Kidney (tissue), 22 donors: ENCODE measurements around the gene RSPO3. TPM values are rescaled to one million over a fixed set of nuclear protein-coding genes. Genes with fewer than 3 reads are reported as not detected.

ENCODE experiments used
- DNase-seq, 5 donors: peaks; one replicate each; pipeline ENCODE4 v3.0.0-alpha.2; 2013 to 2020
- FAIRE-seq: peaks from 2 replicates; lab custom pipeline; 2012; peaks lifted over from hg19 to GRCh38; lab: Jason Lieb, UNC
- H3K27ac ChIP-seq, 2 donors: one replicate each; pipeline ENCODE4 v1.7.0; 2013; ENCODE audit warnings: low read depth in 2 of 2, low read length in 2 of 2, inconsistent platforms in 1 of 2
- H3K27me3 ChIP-seq: one replicate; pipeline ENCODE4 v1.7.1; 2013; ENCODE audit warnings: low read length, inconsistent platforms; ENCODE audit not compliant: control insufficient read depth, insufficient read depth
- H3K36me3 ChIP-seq, 3 donors: one replicate each; pipeline versions ENCODE4 v1.7.0 to v1.7.1; 2013; ENCODE audit warnings: low read length in 3 of 3, control low read depth in 1 of 3, inconsistent platforms in 1 of 3; ENCODE audit not compliant: insufficient read depth in 3 of 3, control insufficient read depth in 2 of 3
- H3K4me1 ChIP-seq, 3 donors: one replicate each; pipeline versions ENCODE4 v1.7.0 to v1.7.1; 2013; ENCODE audit warnings: low read length in 3 of 3, inconsistent platforms in 1 of 3, low read depth in 1 of 3; ENCODE audit not compliant: control insufficient read depth in 2 of 3, insufficient read depth in 2 of 3
- H3K4me3 ChIP-seq, 3 donors: one replicate each; pipeline versions ENCODE4 v1.7.0 to v1.8.1; 2013; ENCODE audit warnings: low read length in 3 of 3, control low read depth in 1 of 3, inconsistent platforms in 1 of 3
- H3K9ac ChIP-seq, 3 donors: one replicate each; pipeline versions ENCODE4 v1.7.0 to v1.7.1; 2013; ENCODE audit warnings: low read length in 3 of 3, control low read depth in 1 of 3, inconsistent platforms in 1 of 3
- H3K9me3 ChIP-seq, 3 donors: one replicate each; pipeline versions ENCODE4 v1.7.0 to v1.7.1; 2013; ENCODE audit warnings: low read length in 3 of 3, control low read depth in 1 of 3, inconsistent platforms in 1 of 3; ENCODE audit not compliant: control insufficient read depth in 2 of 3, insufficient read depth in 1 of 3
- intact Hi-C: fragments of 100-400 bp; cut with DNase I; formaldehyde crosslinking; loops from one replicate; pipeline ENCODE4 v1.11.1; 2022
- long read RNA-seq, 10 donors: library from polyadenylated mRNA in 1 of 10; unstranded in 1 of 10; transcript quantifications; one replicate each; pipeline ENCODE4 v2.0.0 and lab custom pipeline, GENCODE V29; 2021 to 2026
- polyA plus RNA-seq: library from polyadenylated mRNA; stranded (reverse); fragments of 350-450 nt; fragmentation: Illumina TruSeq; extraction: RNeasy Lipid Tissue Mini Kit (QIAGEN cat#74804); gene quantifications from one replicate; pipeline ENCODE4 v1.2.3, GENCODE V29; 2014; ENCODE audit warnings: low read depth, low replicate concordance; ENCODE audit not compliant: insufficient read depth
- total RNA-seq: library from RNA; stranded (reverse); fragmentation: NEBNext Ultra II Directional; extraction: Animal tissue kit (Norgen Biotek cat#: 25700); gene quantifications from one replicate; pipeline ENCODE4 v1.2.1, GENCODE V29; 2021
- TF ChIP-seq, protein P1 (sequence below): IDR thresholded peaks from 3 replicates; pipeline ENCODE4 v1.5.1; 2012; ENCODE audit warnings: mild to moderate bottlenecking, moderate library complexity, borderline replicate concordance; ENCODE audit not compliant: insufficient read depth; ENCODE audit errors: extremely low read depth
- donor health status: control.
- donor health status: control.
- donor health status: control.
- donor health status: control.
- donor health status: control.
- donor health status: DM: yes; HTN: yes; CAD: no.
- donor health status: Normal renal cell carcinoma (clear cell type).

The RSPO3 gene, protein sequence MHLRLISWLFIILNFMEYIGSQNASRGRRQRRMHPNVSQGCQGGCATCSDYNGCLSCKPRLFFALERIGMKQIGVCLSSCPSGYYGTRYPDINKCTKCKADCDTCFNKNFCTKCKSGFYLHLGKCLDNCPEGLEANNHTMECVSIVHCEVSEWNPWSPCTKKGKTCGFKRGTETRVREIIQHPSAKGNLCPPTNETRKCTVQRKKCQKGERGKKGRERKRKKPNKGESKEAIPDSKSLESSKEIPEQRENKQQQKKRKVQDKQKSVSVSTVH
- total RNA-seq (8.9 TPM), polyA plus RNA-seq (1.2 TPM)
- long read RNA-seq, donor 1, transcript RSPO3-201 (5 exons, 2,697 nt): major isoform, 6 of 6 reads
- long read RNA-seq, donor 1, partial matches to known transcripts: 0 of 6 reads
- long read RNA-seq, donor 1, other reads (novel, unspliced or antisense): 0 of 6 reads
- long read RNA-seq, donor 2, partial matches to known transcripts: 0 of 4 reads
- long read RNA-seq, donor 2, other reads (novel, unspliced or antisense): 0 of 4 reads
- long read RNA-seq, donor 3: 0 reads
- long read RNA-seq, donor 4, partial matches to known transcripts: 0 of 2 reads
- long read RNA-seq, donor 4, other reads (novel, unspliced or antisense): 0 of 2 reads
- long read RNA-seq, donor 5: 0 reads
- long read RNA-seq, donor 6, partial matches to known transcripts: 0 of 2 reads
- long read RNA-seq, donor 6, other reads (novel, unspliced or antisense): 0 of 2 reads
- long read RNA-seq, donor 7, transcript RSPO3-201 (5 exons, 2,697 nt): major isoform, 7 of 16 reads
- long read RNA-seq, donor 7, partial matches to known transcripts: 6 of 16 reads
- long read RNA-seq, donor 7, other reads (novel, unspliced or antisense): 3 of 16 reads
- long read RNA-seq, donor 8, partial matches to known transcripts: 0 of 3 reads
- long read RNA-seq, donor 8, other reads (novel, unspliced or antisense): 0 of 3 reads
- long read RNA-seq, donor 9, partial matches to known transcripts: 0 of 2 reads
- long read RNA-seq, donor 9, other reads (novel, unspliced or antisense): 0 of 2 reads
- long read RNA-seq, donor 10, partial matches to known transcripts: 0 of 3 reads
- long read RNA-seq, donor 10, other reads (novel, unspliced or antisense): 0 of 3 reads

DNA sequence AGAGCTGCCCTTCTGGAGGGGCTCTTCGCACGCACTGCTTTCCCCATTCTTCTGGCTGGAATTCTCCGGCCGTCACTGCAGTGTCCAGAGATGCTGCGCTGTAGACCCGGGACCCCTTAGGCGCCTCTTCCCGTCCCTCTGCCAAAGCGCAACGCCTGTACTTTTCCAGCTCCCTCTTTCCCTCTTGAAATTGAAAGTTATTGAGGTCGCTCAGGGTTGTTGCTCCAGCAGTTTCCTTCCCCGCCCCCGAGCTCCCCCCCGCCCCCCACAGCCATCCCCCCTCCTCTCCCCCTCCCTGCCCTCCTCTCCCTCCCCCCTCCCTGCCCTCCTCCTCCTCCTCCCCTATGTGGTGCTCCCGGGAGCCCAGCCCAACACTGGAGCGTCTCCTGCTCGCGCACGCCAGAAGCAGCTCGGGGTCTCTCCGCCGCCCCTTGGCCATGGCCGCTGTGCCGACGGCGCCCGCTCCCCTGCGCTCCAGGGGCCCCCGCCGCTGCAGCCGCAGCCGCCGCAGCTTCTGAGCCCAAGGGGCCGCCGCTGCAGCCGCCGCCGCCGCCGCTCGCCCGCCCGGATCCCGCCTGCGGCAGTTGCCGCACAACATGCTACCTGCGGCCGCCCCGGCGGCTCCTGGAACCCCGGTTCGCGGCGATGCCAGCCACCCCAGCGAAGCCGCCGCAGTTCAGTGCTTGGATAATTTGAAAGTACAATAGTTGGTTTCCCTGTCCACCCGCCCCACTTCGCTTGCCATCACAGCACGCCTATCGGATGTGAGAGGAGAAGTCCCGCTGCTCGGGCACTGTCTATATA, at the start of gene RSPO3:
TSS of gene RSPO3 (plus strand) at position 374 of the 804 bp plus-strand sequence. CDS start 522 bp downstream, outside the sequence.
- Histone ChIP-seq H3K4me1 (peaks cover 0 to 17% (median 6%) of the 10 kb centered on the region in 3 donors), H3K4me3 (peak within 1 kb of the TSS; percentile 50 to 64 (median 52)), H3K9me3 (no peaks in the 10 kb centered on the region), H3K27ac (no peak within 1 kb of the TSS), H3K36me3 (no peaks in the 10 kb centered on the region), H3K9ac (peak within 1 kb of the TSS in 1 of 3 donors; percentile 47), H3K27me3 (peaks cover 8% of the 10 kb centered on the region)
- intact Hi-C loops: no loop called here
- no peak for FAIRE-seq
- peak; percentile 75 to 86 (median 80) for DNase-seq
- TF ChIP-seq, protein P1, sequence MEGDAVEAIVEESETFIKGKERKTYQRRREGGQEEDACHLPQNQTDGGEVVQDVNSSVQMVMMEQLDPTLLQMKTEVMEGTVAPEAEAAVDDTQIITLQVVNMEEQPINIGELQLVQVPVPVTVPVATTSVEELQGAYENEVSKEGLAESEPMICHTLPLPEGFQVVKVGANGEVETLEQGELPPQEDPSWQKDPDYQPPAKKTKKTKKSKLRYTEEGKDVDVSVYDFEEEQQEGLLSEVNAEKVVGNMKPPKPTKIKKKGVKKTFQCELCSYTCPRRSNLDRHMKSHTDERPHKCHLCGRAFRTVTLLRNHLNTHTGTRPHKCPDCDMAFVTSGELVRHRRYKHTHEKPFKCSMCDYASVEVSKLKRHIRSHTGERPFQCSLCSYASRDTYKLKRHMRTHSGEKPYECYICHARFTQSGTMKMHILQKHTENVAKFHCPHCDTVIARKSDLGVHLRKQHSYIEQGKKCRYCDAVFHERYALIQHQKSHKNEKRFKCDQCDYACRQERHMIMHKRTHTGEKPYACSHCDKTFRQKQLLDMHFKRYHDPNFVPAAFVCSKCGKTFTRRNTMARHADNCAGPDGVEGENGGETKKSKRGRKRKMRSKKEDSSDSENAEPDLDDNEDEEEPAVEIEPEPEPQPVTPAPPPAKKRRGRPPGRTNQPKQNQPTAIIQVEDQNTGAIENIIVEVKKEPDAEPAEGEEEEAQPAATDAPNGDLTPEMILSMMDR: no peak

DNA sequence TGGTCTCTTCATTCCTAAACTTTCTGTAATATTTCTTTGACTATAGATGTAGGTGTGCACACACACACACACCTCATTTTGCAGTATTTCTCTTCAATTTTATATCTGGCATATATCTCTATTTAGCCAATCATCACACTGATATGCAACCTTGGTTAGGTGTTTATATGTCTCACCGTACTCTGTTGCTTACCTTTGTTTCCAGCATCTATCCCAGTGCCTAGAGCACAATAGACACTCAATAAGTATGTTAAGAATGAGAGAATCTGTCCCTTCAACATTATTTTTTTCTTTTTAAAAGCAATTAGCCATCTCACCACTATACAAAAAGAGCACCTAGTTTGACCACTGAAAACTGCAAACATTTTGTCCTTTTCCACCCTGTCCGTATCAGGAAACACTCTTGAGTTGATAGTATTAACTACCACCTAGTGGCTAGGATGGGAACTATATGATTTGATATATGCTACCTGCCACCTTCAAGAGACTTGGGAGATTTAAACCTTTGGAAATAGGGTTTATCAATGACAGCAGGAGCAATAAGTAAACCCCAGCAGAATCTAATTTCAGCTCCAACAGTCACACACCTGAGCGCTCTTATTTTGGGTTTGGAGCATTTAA, 48.7 kb upstream of the RSPO3 start:
- FAIRE-seq (no peak), DNase-seq (peak in 2 of 5 donors; percentile 23 to 26)
- no peaks in the 10 kb centered on the region for H3K4me1 ChIP-seq
- TF ChIP-seq, protein P1: peak; percentile 15
- no peaks in the 10 kb centered on the region for H3K36me3 ChIP-seq
- no peaks in the 10 kb centered on the region for H3K27me3 ChIP-seq
- no peak overlapping the region for H3K4me3 ChIP-seq
- H3K9me3 ChIP-seq: no peaks in the 10 kb centered on the region
- no peak overlapping the region for H3K9ac ChIP-seq
- H3K27ac ChIP-seq: no peak overlapping the region
- intact Hi-C loops: no loop called here

DNA sequence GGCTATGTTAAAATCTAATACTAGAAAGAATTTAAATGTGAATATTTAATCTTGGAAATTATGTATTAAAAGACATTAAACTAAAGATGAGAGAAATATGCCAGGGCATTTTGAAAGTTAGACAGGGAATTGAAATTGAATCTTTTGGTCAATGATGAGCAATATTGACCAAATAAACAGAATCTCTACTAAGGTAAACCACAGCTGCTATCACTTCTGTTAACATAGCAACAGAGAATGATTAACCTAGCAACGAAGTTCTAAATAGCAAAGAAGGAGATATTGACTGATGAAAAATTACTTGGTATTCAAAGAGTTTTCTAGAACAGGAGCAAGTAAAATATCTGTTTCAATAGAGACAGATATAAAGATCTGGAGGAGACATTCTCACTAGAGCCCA, 45.2 kb upstream of the RSPO3 start:
- TF ChIP-seq, protein P1: no peak
- FAIRE-seq (no peak), DNase-seq (no peak)
- Histone ChIP-seq H3K36me3 (no peaks in the 10 kb centered on the region), H3K9ac (no peak overlapping the region), H3K9me3 (no peaks in the 10 kb centered on the region), H3K4me3 (no peak overlapping the region), H3K4me1 (no peaks in the 10 kb centered on the region), H3K27me3 (no peaks in the 10 kb centered on the region), H3K27ac (no peak overlapping the region)
- intact Hi-C loops: no loop called here
